KMS-11 (cell line): ENCODE data around the gene GAB2.

Experiments
- H2AFZ ChIP-seq: fragments of 200-600 bp; sonication (generic); 2 replicates; pipeline ENCODE4 v1.6.1; 2016; ENCODE audit warnings: antibody characterized with exemption, mixed run types, low read depth
- H3K27ac ChIP-seq: fragments of 200-600 bp; sonication (generic); 2 replicates; pipeline ENCODE4 v1.6.1; 2016; ENCODE audit warnings: mild to moderate bottlenecking, mixed run types
- H3K27me3 ChIP-seq: fragments of 200-600 bp; sonication (generic); 2 replicates; pipeline ENCODE4 v1.6.1; 2017; ENCODE audit warnings: mild to moderate bottlenecking, low read depth, mixed run types, moderate library complexity; ENCODE audit not compliant: insufficient read depth
- H3K36me3 ChIP-seq: fragments of 200-600 bp; sonication (generic); 2 replicates; pipeline ENCODE4 v1.6.1; 2017; ENCODE audit warnings: mild to moderate bottlenecking, mixed run types; ENCODE audit not compliant: insufficient read depth
- H3K4me1 ChIP-seq: fragments of 200-600 bp; sonication (generic); 2 replicates; pipeline ENCODE4 v1.6.1; 2016; ENCODE audit warnings: mild to moderate bottlenecking, low read depth, mixed run types; ENCODE audit not compliant: poor library complexity, severe bottlenecking
- H3K4me2 ChIP-seq: fragments of 200-600 bp; sonication (generic); 2 replicates; pipeline ENCODE4 v1.7.0; 2016; ENCODE audit warnings: mild to moderate bottlenecking, mixed run types
- H3K4me3 ChIP-seq: fragments of 200-600 bp; sonication (generic); IDR thresholded peaks from 2 replicates; pipeline ENCODE4 v1.6.1; 2017; ENCODE audit warnings: low read depth, low read length, mixed read lengths; ENCODE audit not compliant: insufficient read depth
- H3K79me2 ChIP-seq: fragments of 200-600 bp; sonication (generic); 2 replicates; pipeline ENCODE4 v1.6.1; 2016; ENCODE audit warnings: low read depth, mixed run types; ENCODE audit not compliant: insufficient read depth
- H3K9ac ChIP-seq: fragments of 200-600 bp; sonication (generic); 2 replicates; pipeline ENCODE4 v1.6.1; 2016; ENCODE audit warnings: mild to moderate bottlenecking, mixed run types
- H4K20me1 ChIP-seq: fragments of 200-600 bp; sonication (generic); 2 replicates; pipeline ENCODE4 v1.6.1; 2016; ENCODE audit warnings: mild to moderate bottlenecking, mixed run types; ENCODE audit not compliant: insufficient read depth
- TF ChIP-seq, protein P1 (sequence below): fragments of 200-600 bp; sonication (generic); conservative IDR thresholded peaks from 2 replicates; pipeline ENCODE4 v1.6.1; 2017; ENCODE audit warnings: low read depth, mild to moderate bottlenecking, antibody characterized with exemption, low read length, moderate library complexity, mixed read lengths

The GAB2 gene

DNA sequence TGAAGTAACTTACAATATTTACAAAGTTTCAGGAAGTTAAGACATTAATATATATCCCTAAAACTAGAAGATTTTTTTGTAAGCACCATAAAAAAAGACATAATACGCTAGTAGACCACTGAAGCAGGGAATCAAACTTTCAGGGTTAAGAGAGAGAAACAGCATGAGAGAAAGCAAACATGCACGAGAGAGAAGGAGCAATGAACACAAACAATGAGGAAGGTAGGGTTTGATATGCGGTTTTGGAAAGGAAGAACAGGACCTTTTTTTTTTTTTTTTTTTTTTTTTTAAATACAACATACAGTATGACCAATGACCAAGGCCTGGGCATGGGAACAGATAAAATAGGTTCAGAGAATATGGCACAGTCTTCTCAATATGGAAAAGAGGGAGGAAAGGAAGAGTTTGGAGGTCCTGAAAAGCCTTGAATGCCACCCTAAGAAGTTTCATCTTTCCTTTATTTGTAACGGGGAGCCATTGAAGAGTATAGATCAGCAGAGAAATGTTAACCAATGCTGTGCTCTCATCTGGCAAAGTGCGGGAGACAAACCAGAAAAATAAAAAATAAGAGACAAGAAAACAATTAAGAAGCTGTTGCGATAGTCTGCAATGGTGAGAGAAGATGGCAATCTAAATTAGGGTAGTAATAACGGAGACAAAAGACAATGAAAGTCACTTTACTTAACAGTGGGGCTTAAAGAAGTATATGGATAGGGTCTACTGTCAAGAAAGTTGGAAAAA is 127.9 kb downstream of the GAB2 start:
- Histone ChIP-seq H3K4me1 (peaks cover 34% of the 10 kb centered on the region), H3K79me2 (no peaks in the 10 kb centered on the region)

DNA sequence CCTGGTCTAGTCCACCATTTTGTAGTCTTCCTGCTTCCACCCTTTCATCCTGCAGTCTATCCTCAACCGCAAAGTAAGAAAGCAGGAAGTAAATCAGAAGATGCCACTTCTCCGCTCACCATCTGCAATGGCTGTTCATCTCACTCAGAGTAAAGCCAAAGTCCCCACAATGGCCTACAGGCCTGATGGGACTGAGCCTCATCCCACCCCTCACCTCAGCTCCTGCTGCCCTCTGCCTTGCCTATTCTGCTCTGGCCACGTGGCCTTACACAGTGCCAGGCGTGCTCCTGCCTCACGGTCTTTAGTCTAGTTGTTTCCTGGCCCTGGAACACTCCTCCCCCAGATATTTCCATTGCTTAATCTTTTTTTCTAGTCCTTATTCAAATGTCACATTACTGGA is 133.4 kb downstream of the GAB2 start:
- Histone ChIP-seq H3K36me3 (no peaks in the 10 kb centered on the region; the same call in 1 of the 2 replicates), H3K27ac (no peak overlapping the region), H3K4me3 (no peak overlapping the region), H3K4me1 (peaks cover 10% of the 10 kb centered on the region), H3K9ac (no peak overlapping the region), H2AFZ (no peak overlapping the region), H3K79me2 (no peaks in the 10 kb centered on the region), H4K20me1 (no peaks in the 10 kb centered on the region), H3K27me3 (no peaks in the 10 kb centered on the region), H3K4me2 (no peak overlapping the region)
- TF ChIP-seq, protein P1, sequence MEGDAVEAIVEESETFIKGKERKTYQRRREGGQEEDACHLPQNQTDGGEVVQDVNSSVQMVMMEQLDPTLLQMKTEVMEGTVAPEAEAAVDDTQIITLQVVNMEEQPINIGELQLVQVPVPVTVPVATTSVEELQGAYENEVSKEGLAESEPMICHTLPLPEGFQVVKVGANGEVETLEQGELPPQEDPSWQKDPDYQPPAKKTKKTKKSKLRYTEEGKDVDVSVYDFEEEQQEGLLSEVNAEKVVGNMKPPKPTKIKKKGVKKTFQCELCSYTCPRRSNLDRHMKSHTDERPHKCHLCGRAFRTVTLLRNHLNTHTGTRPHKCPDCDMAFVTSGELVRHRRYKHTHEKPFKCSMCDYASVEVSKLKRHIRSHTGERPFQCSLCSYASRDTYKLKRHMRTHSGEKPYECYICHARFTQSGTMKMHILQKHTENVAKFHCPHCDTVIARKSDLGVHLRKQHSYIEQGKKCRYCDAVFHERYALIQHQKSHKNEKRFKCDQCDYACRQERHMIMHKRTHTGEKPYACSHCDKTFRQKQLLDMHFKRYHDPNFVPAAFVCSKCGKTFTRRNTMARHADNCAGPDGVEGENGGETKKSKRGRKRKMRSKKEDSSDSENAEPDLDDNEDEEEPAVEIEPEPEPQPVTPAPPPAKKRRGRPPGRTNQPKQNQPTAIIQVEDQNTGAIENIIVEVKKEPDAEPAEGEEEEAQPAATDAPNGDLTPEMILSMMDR, result no peak

More for the DNA sequence above, 127.9 kb downstream of the GAB2 start:
- Histone ChIP-seq H3K4me2 (no peak overlapping the region; the same call in 1 of the 2 replicates), H3K27me3 (no peaks in the 10 kb centered on the region), H3K27ac (no peak overlapping the region), H3K36me3 (no peaks in the 10 kb centered on the region; the same call in 1 of the 2 replicates), H2AFZ (no peak overlapping the region), H3K9ac (no peak overlapping the region), H4K20me1 (no peaks in the 10 kb centered on the region), H3K4me3 (no peak overlapping the region)
- TF ChIP-seq, protein P1, result no peak

DNA sequence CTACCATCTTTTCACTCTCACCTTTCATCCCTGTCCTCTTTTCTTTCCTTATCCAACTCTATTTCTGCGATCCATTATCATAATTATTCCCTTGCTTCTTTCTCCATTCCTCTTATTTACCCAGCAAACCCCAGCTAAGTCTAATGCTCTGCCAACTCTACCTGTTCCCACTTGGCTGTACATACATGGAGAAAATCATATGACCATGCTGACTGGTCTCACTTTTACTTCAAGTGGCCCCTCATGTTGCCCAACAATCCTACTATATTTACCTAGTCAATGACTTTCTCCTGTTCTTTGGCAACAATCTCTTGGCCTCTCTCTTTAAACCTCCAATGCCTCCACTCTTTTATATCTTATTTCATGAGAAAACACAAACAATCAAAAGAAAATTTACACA is 134.8 kb downstream of the GAB2 start:
- H3K36me3 ChIP-seq, result no peaks in the 10 kb centered on the region
- TF ChIP-seq, protein P1, result no peak
- H3K79me2 ChIP-seq, result no peaks in the 10 kb centered on the region

DNA sequence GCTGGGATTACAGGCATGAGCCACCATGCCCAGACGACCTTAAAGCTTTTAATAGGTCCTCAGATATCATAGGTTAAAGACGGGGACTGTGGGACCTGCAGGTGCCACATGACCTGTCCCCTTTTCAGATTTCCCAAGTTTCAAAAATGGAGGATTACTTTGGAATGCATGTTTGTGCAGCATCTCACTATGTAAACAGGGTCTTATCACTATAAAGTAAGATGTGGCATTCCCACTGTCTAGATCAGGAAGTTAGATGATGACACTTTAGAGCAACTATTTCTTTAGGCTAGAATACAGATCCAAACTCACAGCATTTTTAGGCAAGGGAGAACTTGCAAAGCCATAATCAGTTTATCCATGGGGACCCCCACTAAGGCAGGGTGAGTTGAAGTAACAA is 136.1 kb downstream of the GAB2 start:
- Histone ChIP-seq H3K27me3 (no peaks in the 10 kb centered on the region), H3K9ac (no peak overlapping the region), H3K4me3 (no peak overlapping the region), H4K20me1 (no peaks in the 10 kb centered on the region), H3K4me1 (peaks cover 17% of the 10 kb centered on the region), H2AFZ (no peak overlapping the region), H3K36me3 (no peaks in the 10 kb centered on the region), H3K27ac (no peak overlapping the region), H3K79me2 (no peaks in the 10 kb centered on the region), H3K4me2 (no peak overlapping the region)
- TF ChIP-seq, protein P1, result no peak

More for the DNA sequence above, 134.8 kb downstream of the GAB2 start:
- Histone ChIP-seq H2AFZ (no peak overlapping the region), H3K4me3 (no peak overlapping the region), H3K4me2 (no peak overlapping the region), H4K20me1 (no peaks in the 10 kb centered on the region), H3K27ac (no peak overlapping the region), H3K9ac (no peak overlapping the region), H3K27me3 (no peaks in the 10 kb centered on the region), H3K4me1 (peaks cover 10% of the 10 kb centered on the region)
